ENCODE results near the gene DNA2.
A peak's percentile ranks its signal among the peaks of the same experiment; 100 is the strongest.
"Not testable (repeated sequence)": the region's sequence is repeated elsewhere in the genome, so short reads cannot be mapped to it uniquely, and the experiment has no call there.

DNA2 gene, protein sequence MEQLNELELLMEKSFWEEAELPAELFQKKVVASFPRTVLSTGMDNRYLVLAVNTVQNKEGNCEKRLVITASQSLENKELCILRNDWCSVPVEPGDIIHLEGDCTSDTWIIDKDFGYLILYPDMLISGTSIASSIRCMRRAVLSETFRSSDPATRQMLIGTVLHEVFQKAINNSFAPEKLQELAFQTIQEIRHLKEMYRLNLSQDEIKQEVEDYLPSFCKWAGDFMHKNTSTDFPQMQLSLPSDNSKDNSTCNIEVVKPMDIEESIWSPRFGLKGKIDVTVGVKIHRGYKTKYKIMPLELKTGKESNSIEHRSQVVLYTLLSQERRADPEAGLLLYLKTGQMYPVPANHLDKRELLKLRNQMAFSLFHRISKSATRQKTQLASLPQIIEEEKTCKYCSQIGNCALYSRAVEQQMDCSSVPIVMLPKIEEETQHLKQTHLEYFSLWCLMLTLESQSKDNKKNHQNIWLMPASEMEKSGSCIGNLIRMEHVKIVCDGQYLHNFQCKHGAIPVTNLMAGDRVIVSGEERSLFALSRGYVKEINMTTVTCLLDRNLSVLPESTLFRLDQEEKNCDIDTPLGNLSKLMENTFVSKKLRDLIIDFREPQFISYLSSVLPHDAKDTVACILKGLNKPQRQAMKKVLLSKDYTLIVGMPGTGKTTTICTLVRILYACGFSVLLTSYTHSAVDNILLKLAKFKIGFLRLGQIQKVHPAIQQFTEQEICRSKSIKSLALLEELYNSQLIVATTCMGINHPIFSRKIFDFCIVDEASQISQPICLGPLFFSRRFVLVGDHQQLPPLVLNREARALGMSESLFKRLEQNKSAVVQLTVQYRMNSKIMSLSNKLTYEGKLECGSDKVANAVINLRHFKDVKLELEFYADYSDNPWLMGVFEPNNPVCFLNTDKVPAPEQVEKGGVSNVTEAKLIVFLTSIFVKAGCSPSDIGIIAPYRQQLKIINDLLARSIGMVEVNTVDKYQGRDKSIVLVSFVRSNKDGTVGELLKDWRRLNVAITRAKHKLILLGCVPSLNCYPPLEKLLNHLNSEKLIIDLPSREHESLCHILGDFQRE

DNA sequence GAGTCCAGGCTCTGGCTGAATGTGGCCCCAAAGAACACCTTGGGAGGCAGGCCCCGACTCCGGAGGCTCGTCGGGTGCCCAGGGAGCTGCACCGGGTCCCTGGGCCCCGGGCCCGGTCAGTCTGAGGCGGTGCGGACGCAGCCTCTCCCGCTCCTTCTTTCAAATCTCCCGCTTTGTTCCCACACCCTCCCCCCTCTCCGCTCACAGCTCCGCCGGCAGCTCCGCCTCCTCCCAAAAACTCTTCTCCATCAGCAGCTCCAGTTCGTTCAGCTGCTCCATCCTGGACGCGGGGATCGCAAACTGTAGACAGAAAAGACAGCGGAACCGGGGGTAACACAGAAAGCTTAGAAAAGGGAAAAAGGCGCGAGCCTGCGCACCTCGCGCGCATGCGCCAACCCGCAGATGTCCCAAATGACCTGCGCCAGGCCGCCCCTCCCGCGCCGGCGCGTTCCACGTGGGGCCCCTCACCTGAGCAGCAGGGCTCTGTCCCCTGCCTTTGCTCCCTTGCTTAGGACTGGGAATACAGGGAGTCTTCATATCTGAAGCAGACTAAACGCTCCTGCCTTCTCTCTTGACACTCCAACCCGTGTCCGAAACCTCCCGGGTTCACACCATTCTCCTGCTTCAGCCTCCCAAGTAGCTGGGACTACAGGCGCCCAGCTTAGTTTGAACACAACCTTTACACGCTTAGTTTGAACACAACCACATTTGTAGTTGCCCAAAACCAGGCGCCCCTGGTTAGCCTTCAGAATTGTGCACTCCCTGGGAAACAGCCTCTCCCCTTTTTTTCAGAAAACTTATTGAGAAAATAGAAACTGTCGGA is at the start of gene DNA2:
Gene DNA2 (minus strand): TSS at position 388 of the 823 bp plus-strand sequence. CDS start 109 bp downstream, at position 279.
- DNase-seq (ENCODE audit: low read depth) = peak; percentile 61
- H3K4me3 ChIP-seq (ENCODE audit: control insufficient read depth, low read depth, low read length) = peak within 1 kb of the TSS; percentile 68
- TF ChIP-seq, protein P1, sequence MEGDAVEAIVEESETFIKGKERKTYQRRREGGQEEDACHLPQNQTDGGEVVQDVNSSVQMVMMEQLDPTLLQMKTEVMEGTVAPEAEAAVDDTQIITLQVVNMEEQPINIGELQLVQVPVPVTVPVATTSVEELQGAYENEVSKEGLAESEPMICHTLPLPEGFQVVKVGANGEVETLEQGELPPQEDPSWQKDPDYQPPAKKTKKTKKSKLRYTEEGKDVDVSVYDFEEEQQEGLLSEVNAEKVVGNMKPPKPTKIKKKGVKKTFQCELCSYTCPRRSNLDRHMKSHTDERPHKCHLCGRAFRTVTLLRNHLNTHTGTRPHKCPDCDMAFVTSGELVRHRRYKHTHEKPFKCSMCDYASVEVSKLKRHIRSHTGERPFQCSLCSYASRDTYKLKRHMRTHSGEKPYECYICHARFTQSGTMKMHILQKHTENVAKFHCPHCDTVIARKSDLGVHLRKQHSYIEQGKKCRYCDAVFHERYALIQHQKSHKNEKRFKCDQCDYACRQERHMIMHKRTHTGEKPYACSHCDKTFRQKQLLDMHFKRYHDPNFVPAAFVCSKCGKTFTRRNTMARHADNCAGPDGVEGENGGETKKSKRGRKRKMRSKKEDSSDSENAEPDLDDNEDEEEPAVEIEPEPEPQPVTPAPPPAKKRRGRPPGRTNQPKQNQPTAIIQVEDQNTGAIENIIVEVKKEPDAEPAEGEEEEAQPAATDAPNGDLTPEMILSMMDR (conservative IDR thresholded peaks at IDR 0.05; ENCODE audit: control insufficient read depth, insufficient read depth, low read depth, low read length) = no peak

DNA sequence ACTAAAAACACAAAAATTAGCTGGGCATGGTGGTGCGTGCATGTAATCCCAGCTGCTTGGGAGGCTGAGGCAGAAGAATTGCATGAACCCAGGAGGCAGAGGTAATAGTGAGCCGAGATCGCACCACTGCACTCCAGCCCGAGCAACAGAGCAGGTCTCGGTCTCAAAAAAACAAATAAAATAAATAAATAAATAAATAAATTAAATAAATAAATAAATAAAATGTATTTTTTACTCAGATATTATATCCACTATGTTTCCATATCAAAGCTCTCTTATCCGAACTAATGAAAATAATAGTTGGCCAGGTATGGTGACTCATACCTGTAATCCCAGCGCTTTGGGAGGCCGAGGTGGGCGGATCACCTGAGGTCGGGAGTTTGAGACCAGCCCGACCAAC is 46.8 kb upstream of the DNA2 start:
- DNase-seq (ENCODE audit: low read depth); H3K4me3 ChIP-seq (ENCODE audit: control insufficient read depth, low read depth, low read length): not testable (repeated sequence)

DNA sequence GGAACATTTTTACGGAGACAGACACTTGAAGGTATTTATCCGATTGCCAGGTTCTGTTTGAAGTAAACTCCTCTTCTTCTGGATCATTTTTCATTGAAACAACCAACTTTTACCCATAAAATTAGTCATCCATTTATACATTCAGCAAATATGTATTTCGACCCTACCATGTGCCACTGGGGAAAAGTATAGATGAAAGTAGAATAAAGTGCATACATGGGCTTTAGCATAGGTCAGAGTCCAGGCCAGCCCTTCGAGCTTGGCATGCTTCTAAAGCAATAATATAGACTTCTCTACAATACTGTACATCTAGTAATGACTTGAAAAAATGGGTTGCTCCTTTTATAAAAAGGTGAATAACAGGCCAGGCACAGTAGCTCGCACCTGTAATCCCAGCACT is 45.4 kb upstream of the DNA2 start:
- H3K4me3 ChIP-seq (ENCODE audit: control insufficient read depth, low read depth, low read length) = no peak overlapping the region
- TF ChIP-seq, protein P1 (conservative IDR thresholded peaks at IDR 0.05; ENCODE audit: control insufficient read depth, insufficient read depth, low read depth, low read length) = no peak
- peak; percentile 20 for DNase-seq (ENCODE audit: low read depth)

DNA sequence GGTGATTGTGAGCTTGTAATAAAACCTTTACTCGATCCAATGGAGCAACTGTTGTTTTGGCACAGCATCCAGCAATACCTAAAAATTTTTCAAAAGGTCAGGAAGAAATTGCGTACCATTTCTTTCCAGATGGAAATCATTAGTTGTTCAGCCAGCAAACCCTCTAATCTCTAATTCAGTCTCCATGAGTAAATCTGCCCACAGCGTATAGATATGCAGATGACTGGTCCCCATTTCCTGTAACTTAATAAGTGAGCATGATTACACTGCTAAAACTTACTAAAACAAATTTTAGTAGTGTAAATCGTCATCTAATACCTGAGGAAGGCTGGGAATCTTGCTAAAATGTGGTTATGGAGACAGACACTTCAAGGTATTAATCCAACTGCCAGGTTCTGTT is 45.0 kb upstream of the DNA2 start:
- TF ChIP-seq, protein P1 (conservative IDR thresholded peaks at IDR 0.05; ENCODE audit: control insufficient read depth, insufficient read depth, low read depth, low read length) = no peak
- peak; percentile 87 for DNase-seq (ENCODE audit: low read depth)
- H3K4me3 ChIP-seq (ENCODE audit: control insufficient read depth, low read depth, low read length) = no peak overlapping the region

DNA sequence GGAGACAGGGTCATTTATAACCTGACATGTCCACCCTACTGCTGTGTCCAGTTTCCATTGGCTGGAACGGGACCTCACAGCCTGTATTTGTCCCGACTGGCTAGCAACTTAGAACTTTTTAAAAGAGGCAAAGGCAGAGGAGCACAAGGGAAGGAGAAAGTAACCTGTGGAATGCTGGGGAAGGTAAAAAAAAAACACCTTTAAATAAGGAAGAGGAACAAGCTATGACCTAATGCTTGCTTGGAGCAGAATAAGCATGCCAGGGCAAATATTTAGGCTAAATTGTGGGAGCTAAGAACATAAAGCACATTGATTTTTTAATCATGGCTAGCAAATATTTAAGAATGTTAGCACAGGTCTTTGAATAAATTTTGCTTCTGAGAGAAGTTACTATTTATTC is 44.4 kb upstream of the DNA2 start:
- not testable (repeated sequence) for H3K4me3 ChIP-seq (ENCODE audit: control insufficient read depth, low read depth, low read length); DNase-seq (ENCODE audit: low read depth)

DNA sequence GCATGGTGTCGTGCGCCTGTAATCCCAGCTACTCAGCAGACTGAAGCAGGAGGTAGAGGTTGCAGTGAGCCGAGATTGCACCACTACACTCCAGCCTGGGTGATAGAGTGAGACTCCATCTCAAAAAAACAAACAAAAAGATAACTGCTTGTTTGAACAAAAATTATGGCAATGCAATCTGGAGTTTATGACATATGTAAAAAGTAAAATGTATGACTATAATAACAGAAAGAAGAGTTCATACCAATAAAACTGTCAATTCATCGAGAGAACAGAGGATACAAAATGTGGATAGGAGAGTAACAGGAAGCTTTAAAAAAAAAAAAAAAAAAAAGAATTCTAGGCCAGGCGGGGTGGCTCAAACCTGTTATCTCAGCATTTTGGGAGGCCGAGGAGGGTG is 36.3 kb upstream of the DNA2 start:
- DNase-seq (ENCODE audit: low read depth) = no peak
- H3K4me3 ChIP-seq (ENCODE audit: control insufficient read depth, low read depth, low read length) = no peak overlapping the region
- TF ChIP-seq, protein P1 (conservative IDR thresholded peaks at IDR 0.05; ENCODE audit: control insufficient read depth, insufficient read depth, low read depth, low read length) = no peak

DNA sequence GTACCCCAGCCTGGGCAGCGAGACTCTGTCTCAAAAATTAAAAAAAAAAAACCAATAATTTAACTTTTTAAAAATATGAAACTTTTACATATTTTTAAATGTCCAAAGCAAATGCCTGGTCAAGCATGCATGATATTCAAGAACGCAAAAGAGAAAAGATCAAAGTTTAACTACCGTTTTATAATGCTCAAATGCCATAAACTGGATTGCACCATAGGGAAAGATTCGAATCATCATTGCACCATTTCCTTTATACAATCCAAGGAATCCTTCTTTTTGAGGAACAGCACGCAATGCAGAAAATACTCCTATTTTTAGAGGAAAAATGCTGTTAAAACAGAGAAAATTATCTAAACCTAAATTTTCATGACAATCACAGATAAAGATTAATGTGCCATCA is 34.6 kb upstream of the DNA2 start:
- no peak overlapping the region for H3K4me3 ChIP-seq (ENCODE audit: control insufficient read depth, low read depth, low read length)
- TF ChIP-seq, protein P1 (conservative IDR thresholded peaks at IDR 0.05; ENCODE audit: control insufficient read depth, insufficient read depth, low read depth, low read length) = no peak
- peak; percentile 11 for DNase-seq (ENCODE audit: low read depth)
